ENCODE data around the gene CNTLN.

CNTLN gene

GRCh38 chr9:17121264-17121663 lies 13.6 kb upstream of the CNTLN start:
- H3K4me3 ChIP-seq (ENCODE audit: low read depth, low read length), result no peak overlapping the region
- TF ChIP-seq, protein P1, sequence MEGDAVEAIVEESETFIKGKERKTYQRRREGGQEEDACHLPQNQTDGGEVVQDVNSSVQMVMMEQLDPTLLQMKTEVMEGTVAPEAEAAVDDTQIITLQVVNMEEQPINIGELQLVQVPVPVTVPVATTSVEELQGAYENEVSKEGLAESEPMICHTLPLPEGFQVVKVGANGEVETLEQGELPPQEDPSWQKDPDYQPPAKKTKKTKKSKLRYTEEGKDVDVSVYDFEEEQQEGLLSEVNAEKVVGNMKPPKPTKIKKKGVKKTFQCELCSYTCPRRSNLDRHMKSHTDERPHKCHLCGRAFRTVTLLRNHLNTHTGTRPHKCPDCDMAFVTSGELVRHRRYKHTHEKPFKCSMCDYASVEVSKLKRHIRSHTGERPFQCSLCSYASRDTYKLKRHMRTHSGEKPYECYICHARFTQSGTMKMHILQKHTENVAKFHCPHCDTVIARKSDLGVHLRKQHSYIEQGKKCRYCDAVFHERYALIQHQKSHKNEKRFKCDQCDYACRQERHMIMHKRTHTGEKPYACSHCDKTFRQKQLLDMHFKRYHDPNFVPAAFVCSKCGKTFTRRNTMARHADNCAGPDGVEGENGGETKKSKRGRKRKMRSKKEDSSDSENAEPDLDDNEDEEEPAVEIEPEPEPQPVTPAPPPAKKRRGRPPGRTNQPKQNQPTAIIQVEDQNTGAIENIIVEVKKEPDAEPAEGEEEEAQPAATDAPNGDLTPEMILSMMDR (conservative IDR thresholded peaks at IDR 0.05; ENCODE audit: low read depth, low read length), result no peak
- DNase-seq (ENCODE audit: low read depth), result no peak

- H3K4me3 ChIP-seq (ENCODE audit: low read depth, low read length), result no peak overlapping the region
- TF ChIP-seq, protein P1 (conservative IDR thresholded peaks at IDR 0.05; ENCODE audit: low read depth, low read length), result no peak
- no peak for DNase-seq (ENCODE audit: low read depth)
Observed at GRCh38 chr9:17130291-17130690, 4.5 kb upstream of the CNTLN start.

DNA sequence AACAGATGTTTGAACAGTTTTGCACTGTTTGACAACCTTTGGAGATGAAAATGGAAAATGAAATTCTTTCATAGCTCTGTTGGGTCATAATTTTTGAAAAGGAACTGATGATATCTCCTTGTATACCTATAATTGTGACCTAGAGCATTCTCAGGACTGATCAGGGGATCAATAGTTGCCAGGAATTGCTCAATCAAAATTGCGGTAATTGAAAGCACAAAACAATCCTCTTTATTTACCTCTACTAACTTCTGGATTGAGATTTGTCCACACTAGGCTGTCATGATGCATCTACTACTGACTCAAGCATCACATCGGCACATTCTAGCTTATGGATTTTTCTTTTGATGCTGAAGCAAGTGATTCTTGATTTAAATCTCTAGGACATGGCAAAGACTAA lies 4.1 kb upstream of the CNTLN start:
- TF ChIP-seq, protein P1 (conservative IDR thresholded peaks at IDR 0.05; ENCODE audit: low read depth, low read length), result no peak
- no peak for DNase-seq (ENCODE audit: low read depth)
- H3K4me3 ChIP-seq (ENCODE audit: low read depth, low read length), result no peak overlapping the region

DNA sequence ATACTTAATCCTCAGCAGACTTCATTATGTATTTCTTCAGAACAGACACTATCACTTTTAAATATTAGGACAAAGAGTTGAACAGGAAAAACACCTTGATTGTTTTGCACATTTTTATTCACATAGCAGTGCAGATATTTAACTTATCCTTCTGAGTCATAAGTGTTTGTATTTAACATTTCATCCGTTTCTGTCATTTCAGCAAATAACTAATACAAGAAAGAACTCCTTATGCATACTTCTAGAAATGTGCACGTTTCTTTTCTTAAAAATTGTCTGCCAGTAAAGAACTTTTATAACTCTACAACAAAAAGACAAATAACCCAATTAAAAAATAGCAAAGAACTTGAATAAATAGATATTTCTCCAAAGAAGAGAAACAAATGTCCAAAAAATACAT lies 3.3 kb upstream of the CNTLN start:
- TF ChIP-seq, protein P1 (conservative IDR thresholded peaks at IDR 0.05; ENCODE audit: low read depth, low read length), result no peak
- no peak for DNase-seq (ENCODE audit: low read depth)
- no peak overlapping the region for H3K4me3 ChIP-seq (ENCODE audit: low read depth, low read length)

- TF ChIP-seq, protein P1 (conservative IDR thresholded peaks at IDR 0.05; ENCODE audit: low read depth, low read length), result no peak
- DNase-seq (ENCODE audit: low read depth), result peak; percentile 44
Observed at GRCh38 chr9:17135295-17136160, 688 bp downstream of the CNTLN start.

DNA sequence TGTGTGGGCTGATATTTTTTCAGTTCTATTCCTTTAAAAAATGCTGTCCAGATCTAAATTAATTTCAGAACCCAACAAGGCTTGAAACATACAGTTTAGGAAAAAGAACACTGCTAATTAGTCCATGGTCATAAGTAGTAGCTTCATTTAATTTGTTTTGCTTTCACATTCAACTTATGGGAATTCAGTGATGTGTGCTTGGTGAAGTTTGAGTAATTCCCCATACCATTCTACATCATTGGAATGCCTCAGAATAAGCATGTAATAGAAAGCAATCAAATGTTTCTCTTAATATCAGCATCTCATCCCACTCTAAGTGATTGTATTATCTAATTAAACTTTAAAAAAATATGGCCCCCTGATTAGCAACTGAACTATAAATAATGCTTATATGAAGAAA lies 2.7 kb downstream of the CNTLN start:
- H3K4me3 ChIP-seq (ENCODE audit: low read depth, low read length), result no peak overlapping the region
- TF ChIP-seq, protein P1 (conservative IDR thresholded peaks at IDR 0.05; ENCODE audit: low read depth, low read length), result no peak
- DNase-seq (ENCODE audit: low read depth), result peak; percentile 56

More at GRCh38 chr9:17135295-17136160, 688 bp downstream of the CNTLN start:
- H3K4me3 ChIP-seq (ENCODE audit: low read depth, low read length), result peak overlapping the region; percentile 97

DNA sequence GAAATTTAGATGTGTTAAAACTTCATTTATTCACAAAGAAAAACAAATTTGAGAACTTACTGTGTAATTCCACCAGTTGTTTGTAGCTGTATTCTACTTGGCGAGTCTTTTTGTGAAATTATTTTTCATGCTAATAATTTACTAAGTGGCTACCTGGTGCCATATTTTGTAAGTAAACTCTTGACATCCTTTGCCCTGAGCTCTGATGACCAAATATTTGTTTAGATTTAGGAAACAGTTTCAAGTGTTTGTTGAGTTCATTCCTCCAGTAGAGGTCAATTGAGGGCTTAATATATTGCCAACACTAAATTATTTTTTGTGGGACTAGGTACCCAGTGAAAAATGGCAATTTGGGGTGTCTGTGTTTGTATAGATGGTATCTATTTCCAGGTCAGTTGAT lies 3.7 kb downstream of the CNTLN start:
- DNase-seq (ENCODE audit: low read depth), result no peak
- TF ChIP-seq, protein P1 (conservative IDR thresholded peaks at IDR 0.05; ENCODE audit: low read depth, low read length), result no peak

More for the DNA sequence above, 3.7 kb downstream of the CNTLN start:
- H3K4me3 ChIP-seq (ENCODE audit: low read depth, low read length), result no peak overlapping the region

Measured in choroid plexus epithelial cell (primary cell).